HG03175 (cell line): ENCODE data around the gene NCK1.

Experiments used
- ATAC-seq: cut with Tn5 transposase; IDR thresholded peaks from one replicate; pipeline ENCODE4 v1.9.1; 2021; ENCODE audit warnings: mild to moderate bottlenecking, moderate library complexity; ENCODE audit not compliant: unreplicated experiment

Gene NCK1

GRCh38 chr3:136906725-136907124, 44.7 kb downstream of the NCK1 start:
- no peak for ATAC-seq

GRCh38 chr3:136908297-136908696, 46.3 kb downstream of the NCK1 start:
- no peak for ATAC-seq

GRCh38 chr3:136909187-136909586, 47.2 kb downstream of the NCK1 start:
- ATAC-seq, result peak; percentile 66

DNA sequence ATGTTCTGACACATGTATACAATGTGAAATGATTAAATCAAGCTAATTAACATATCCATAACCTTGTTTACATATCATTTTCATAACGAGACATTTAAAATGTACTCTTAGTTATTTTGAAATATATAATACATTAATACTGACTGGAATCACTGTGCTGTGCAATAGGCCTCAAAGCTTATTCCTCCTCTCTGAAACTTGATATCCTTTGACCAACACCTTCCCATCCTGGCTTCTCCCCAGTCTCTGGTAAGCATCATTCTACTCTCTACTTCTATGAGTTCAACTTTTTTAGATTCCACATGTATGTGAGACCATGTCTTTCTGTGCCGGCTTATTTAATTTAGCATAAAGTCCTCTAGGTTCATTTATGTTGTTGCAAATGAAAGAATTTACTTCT, 48.7 kb downstream of the NCK1 start:
- no peak for ATAC-seq

- no peak for ATAC-seq
These were observed 51.2 kb downstream of the NCK1 start for GRCh38 chr3:136913168-136913567.

- ATAC-seq, result no peak
These were observed 52.7 kb downstream of the NCK1 start for GRCh38 chr3:136914739-136915138.

- no peak for ATAC-seq
These were observed 54.2 kb downstream of the NCK1 start for GRCh38 chr3:136916223-136916622.

GRCh38 chr3:136919799-136920580, 58.0 kb downstream of the NCK1 start:
- ATAC-seq, result no peak

DNA sequence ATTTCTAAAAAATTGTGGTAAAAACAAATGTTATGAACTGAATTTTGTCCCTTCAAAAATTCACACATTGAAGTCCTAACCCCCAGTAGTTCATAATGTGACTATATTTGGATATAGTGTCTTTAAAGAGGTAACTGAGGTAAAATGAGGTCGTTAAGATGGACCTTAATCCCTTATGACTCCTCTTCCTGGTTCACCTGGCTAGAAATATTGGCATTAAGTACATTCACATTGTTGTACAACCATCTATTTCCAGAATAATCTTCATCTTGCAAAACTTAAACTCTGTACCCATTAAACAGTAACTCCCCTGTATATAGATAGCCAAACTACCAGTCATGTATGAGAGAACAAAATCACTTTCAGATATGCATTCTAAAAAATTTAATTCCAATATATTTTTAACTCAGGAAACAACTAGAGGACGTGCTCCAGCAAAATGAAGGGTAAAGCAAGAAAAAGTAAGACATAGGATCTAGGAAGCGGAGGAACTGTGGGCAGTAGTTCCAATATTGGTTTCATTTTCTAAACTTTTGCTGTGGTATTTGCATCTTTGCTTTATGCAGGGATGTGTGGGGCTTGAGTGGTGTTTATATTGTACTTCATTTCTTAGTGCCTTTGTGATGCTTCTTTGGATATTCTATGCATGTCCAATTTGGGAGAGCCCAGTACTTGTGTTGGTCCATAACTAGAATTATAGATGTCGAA, 59.0 kb downstream of the NCK1 start:
- ATAC-seq, result no peak

- ATAC-seq, result peak; percentile 63
These were observed 63.6 kb downstream of the NCK1 start for GRCh38 chr3:136925425-136926190.

- no peak for ATAC-seq
These were observed 66.2 kb downstream of the NCK1 start for GRCh38 chr3:136928240-136928639.

DNA sequence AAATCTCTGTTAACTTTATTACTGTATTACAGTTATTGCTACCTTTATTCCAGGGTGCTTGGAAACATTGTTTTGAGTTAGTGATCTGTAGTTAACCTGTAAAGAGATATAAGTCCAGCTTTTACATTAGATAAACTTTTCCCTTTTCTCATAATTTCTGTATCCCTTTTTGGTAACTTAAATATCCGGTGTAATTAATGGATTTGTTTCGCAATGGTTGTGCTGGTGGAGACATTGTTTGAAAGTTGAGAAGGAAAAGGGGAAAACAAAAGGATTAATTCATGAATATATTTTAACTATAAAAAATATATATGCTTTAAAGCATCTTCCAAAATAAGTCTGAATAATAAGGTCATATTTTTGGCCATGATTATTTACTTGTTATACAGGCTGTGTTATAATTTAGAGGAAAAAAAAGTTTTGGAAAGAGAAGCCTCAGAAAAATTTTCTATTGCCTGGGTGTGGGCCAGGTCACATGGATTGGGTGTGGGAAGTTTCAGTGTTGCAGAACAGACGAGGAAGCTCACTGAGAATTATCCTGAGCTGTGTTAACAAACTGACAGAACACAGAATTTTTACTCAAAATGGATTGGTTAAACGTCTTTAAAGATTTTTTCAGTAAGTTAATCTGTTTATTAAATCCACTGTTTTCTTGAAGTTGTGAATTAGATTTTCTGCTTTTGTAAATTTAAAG, 68.1 kb downstream of the NCK1 start:
- no peak for ATAC-seq

GRCh38 chr3:136931606-136932005, 69.6 kb downstream of the NCK1 start:
- ATAC-seq, result no peak

DNA sequence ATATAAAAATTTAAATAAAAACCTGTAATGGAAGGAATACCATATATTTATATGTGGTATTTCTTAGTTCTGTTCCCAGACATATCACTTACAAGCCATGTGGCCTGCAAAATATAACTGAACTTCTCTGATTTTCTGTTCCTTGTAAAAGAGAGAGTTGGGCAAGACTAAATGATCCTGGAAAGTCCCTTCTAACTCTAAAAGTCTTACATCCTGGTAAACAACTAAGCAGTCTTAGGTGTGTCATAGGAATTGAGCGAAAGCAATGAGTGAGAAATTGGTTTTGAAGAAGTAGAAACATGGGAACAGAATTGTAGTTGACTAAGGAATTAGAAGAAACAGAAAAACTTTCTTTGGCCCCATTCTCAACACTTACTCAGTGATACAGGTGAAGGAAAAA, 70.5 kb downstream of the NCK1 start:
- no peak for ATAC-seq

DNA sequence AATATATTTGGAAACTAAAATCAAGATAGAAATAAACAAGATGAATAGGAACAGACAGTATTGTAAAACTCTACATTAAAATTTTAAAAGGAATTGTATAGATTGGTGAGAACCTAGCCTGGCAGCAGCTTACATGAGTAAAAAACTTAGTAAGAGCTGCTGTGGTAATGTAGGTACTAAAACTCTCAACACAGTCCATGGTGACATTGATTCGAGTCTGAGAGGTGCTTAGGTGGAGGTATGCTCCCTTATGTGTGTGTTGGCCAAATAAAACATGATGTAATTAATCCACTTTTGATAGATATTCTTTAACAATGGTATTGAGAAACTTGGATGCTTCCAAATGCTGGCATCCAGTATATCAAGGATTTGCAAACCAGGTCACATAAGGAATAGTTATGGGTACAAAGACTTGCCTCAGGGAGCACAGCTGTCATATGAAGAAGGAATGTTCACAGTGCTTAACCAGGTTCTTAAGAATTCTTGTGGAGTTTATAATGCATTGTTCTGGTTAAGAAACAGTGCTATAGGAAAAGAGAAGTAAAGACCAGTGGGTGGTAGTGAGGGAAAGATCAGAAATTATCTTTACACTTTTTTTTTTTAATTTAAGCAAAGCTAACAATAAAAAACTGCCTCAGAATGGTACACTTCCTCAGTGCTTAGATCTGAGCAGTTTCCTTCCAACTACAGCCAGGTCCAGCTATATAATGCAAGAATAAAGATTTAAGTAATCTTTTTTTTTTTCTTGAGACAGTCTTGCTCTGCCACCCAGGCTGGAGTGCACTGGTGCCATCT, 71.2 kb downstream of the NCK1 start:
- no peak for ATAC-seq

GRCh38 chr3:136937175-136937574, 75.2 kb downstream of the NCK1 start:
- ATAC-seq, result no peak

- ATAC-seq, result no peak
These were observed 75.8 kb downstream of the NCK1 start for GRCh38 chr3:136937851-136938250.

DNA sequence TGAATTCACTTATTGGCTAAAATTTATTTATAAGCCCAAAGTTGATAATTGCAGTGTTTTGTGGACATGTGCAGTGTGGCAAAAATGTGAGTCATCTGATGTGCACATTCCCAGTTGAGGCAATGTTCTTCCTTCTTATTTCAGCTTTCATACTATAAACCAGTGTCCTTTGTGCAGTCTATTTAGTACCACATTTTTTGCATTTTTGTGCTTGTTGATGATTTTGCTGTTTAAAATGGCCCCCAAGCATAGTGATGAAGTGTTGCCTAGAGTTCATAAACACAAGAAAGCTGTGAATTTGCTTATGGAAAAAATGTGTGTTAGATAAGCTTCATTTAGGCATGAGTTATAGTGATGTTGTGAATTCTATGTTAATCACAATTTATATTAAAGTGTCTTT, 76.3 kb downstream of the NCK1 start:
- ATAC-seq, result no peak

- no peak for ATAC-seq
These were observed 77.5 kb downstream of the NCK1 start for GRCh38 chr3:136939489-136939888.

GRCh38 chr3:136942803-136943202, 80.8 kb downstream of the NCK1 start:
- no peak for ATAC-seq
